Fibroblast of lung (primary cell): ENCODE measurements around the gene GTF2H1. TPM values are rescaled to one million over a fixed set of nuclear protein-coding genes. Genes with fewer than 3 reads are reported as not detected.
A peak's percentile ranks its signal among the peaks of the same experiment; 100 is the strongest.
"Not testable (repeated sequence)": the region's sequence is repeated elsewhere in the genome, so short reads cannot be mapped to it uniquely, and the experiment has no call there.

Experiments
- DNase-seq, 2 donors: peaks; one replicate each; pipeline versions ENCODE4 v3.0.0 to v3.0.0-alpha.2; 2010; ENCODE audit warnings: low read depth in 2 of 2
- H2AFZ ChIP-seq: 2 replicates; pipeline ENCODE4 v1.5.1; 2012; ENCODE audit warnings: low read length, control low read depth, inconsistent platforms
- H3K27ac ChIP-seq: 2 replicates; pipeline ENCODE4 v1.5.1; 2011; ENCODE audit warnings: low read length, control low read depth; ENCODE audit not compliant: insufficient read depth
- H3K27me3 ChIP-seq: 2 replicates; pipeline ENCODE4 v1.5.1; 2011; ENCODE audit warnings: mild to moderate bottlenecking, low read length; ENCODE audit not compliant: control insufficient read depth, insufficient read depth
- H3K36me3 ChIP-seq: 2 replicates; pipeline ENCODE4 v1.5.1; 2011; ENCODE audit warnings: low read length; ENCODE audit not compliant: control insufficient read depth, insufficient read depth
- H3K4me1 ChIP-seq: 2 replicates; pipeline ENCODE4 v1.5.1; 2011; ENCODE audit warnings: low read length; ENCODE audit not compliant: control insufficient read depth, insufficient read depth; ENCODE audit errors: extremely low read depth
- H3K4me2 ChIP-seq: 2 replicates; pipeline ENCODE4 v1.5.1; 2011; ENCODE audit warnings: low read length, control low read depth; ENCODE audit not compliant: insufficient read depth; ENCODE audit errors: extremely low read depth
- H3K4me3 ChIP-seq, 4 experiments: fragments of 200-600 bp in 1 of 4; sonication (generic) in 1 of 4; replicated peaks in 1 of 4; 2 replicates each; pipeline ENCODE4 v1.5.1; 2011 to 2016; ENCODE audit warnings: low read length in 4 of 4, low read depth in 3 of 4, mild to moderate bottlenecking in 3 of 4, control low read depth in 2 of 4, inconsistent platforms in 1 of 4, mixed read lengths in 1 of 4; ENCODE audit not compliant: insufficient read depth in 1 of 4; ENCODE audit errors: control extremely low read depth in 1 of 4
- H3K79me2 ChIP-seq: 2 replicates; pipeline ENCODE4 v1.5.1; 2012; ENCODE audit warnings: mild to moderate bottlenecking, low read length, inconsistent platforms; ENCODE audit not compliant: control insufficient read depth, insufficient read depth
- H3K9ac ChIP-seq: 2 replicates; pipeline ENCODE4 v1.5.1; 2011; ENCODE audit warnings: mild to moderate bottlenecking, low read length, control low read depth; ENCODE audit not compliant: insufficient read depth
- H3K9me3 ChIP-seq: 2 replicates; pipeline ENCODE4 v1.5.1; 2012; ENCODE audit warnings: low read depth, low read length; ENCODE audit not compliant: control insufficient read depth, insufficient read depth
- H4K20me1 ChIP-seq: 2 replicates; pipeline ENCODE4 v1.5.1; 2011; ENCODE audit warnings: low read length; ENCODE audit not compliant: control insufficient read depth, insufficient read depth; ENCODE audit errors: extremely low read depth
- EZH2 ChIP-seq: IDR thresholded peaks from 2 replicates; pipeline ENCODE4 v1.5.1; 2012; ENCODE audit warnings: low read length, control low read depth, mild to moderate bottlenecking; ENCODE audit errors: missing control alignments
- polyA plus RNA-seq, 2 donors: library from polyadenylated mRNA; depleted of rRNA in 1 of 2; stranded (reverse) in 1 of 2; unstranded in 1 of 2; fragments of >200 nt; gene quantifications; 2 replicates each; pipeline ENCODE4 v1.2.1, GENCODE V29; 2011 to 2012; ENCODE audit warnings: missing spikeins in 1 of 2
- total RNA-seq: library from RNA; depleted of rRNA; stranded (reverse); fragments of >200 nt; gene quantifications from 2 replicates; pipeline ENCODE4 v1.2.1, GENCODE V29; 2014
- TF ChIP-seq, protein P1 (sequence below), 2 donors: IDR thresholded peaks in 1 of 2; conservative IDR thresholded peaks in 1 of 2; 1 replicate in 1 of 2; 2 replicates in 1 of 2; pipeline ENCODE4 v1.5.1; 2011 to 2012; ENCODE audit warnings: low read length in 2 of 2, control low read depth in 1 of 2, inconsistent platforms in 1 of 2, low read depth in 1 of 2, mild to moderate bottlenecking in 1 of 2

Gene GTF2H1
- total and polyA plus RNA-seq, 2 donors (not counting 1 experiment from before 2014, with no cell fraction given) = 56.1 to 63.6 TPM

DNA sequence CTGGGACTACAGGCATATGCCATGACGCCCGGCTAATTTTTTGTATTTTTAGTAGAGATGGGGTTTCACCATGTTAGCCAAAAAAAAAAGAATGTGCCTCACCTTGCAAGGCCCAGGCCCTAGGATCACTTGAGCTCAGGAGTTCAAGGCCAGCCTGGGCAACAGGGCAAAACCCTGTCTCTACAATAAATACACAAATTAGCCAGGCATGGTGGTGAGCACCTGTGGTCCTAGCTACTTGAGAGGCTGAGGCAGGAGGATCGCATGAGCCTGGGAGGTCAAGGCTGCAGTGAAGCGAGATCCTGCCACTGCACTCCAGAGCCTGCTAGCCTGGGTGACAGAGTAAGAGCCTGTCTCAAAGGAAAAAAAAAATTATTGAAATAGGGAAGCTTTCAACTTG, 81.7 kb downstream of the GTF2H1 start:
- no peaks in the 10 kb centered on the region for H3K9me3 ChIP-seq
- H3K79me2 ChIP-seq = peaks cover 11% of the 10 kb centered on the region
- H3K4me3 ChIP-seq = no peak overlapping the region
- H4K20me1 ChIP-seq = peaks cover under 1% of the 10 kb centered on the region
- H3K4me2 ChIP-seq = no peak overlapping the region
- H3K36me3 ChIP-seq = peaks cover 15% of the 10 kb centered on the region
- no peaks in the 10 kb centered on the region for H3K4me1 ChIP-seq
- no peak overlapping the region for H3K27ac ChIP-seq
- H2AFZ ChIP-seq = no peak overlapping the region
- TF ChIP-seq EZH2 = no peak
- TF ChIP-seq, protein P1, sequence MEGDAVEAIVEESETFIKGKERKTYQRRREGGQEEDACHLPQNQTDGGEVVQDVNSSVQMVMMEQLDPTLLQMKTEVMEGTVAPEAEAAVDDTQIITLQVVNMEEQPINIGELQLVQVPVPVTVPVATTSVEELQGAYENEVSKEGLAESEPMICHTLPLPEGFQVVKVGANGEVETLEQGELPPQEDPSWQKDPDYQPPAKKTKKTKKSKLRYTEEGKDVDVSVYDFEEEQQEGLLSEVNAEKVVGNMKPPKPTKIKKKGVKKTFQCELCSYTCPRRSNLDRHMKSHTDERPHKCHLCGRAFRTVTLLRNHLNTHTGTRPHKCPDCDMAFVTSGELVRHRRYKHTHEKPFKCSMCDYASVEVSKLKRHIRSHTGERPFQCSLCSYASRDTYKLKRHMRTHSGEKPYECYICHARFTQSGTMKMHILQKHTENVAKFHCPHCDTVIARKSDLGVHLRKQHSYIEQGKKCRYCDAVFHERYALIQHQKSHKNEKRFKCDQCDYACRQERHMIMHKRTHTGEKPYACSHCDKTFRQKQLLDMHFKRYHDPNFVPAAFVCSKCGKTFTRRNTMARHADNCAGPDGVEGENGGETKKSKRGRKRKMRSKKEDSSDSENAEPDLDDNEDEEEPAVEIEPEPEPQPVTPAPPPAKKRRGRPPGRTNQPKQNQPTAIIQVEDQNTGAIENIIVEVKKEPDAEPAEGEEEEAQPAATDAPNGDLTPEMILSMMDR (conservative IDR thresholded peaks at IDR 0.05 in 1 of 2, IDR thresholded peaks at IDR 0.05 in 1 of 2; ENCODE audit: low read depth in 1 of 2, low read length in 2 of 2) = no peak
- no peak for DNase-seq
- no peak overlapping the region for H3K9ac ChIP-seq
- no peaks in the 10 kb centered on the region for H3K27me3 ChIP-seq

DNA sequence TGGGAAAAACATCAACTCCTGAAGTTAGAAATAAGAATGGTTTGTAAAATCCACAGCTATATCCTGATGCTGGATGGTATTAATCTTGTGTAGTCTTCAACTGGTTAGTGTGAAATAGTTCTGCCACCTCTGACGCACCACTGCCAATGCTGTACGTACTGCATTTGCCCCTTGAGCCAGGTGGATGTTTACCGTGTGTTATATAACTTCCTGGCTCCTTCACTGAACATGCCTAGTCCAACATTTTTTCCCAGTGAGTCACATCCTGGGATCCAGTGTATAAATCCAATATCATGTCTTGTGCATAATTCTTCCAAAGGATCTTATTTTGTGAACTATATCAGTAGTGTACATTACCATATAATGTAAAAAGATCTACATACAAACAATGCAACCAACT, 85.0 kb downstream of the GTF2H1 start:
- H3K79me2 ChIP-seq, H2AFZ ChIP-seq, H3K9ac ChIP-seq, H3K9me3 ChIP-seq, H3K27ac ChIP-seq, H3K4me2 ChIP-seq, H4K20me1 ChIP-seq, H3K27me3 ChIP-seq, H3K4me3 ChIP-seq, H3K4me1 ChIP-seq: not testable (repeated sequence)
- peaks cover 11% of the 10 kb centered on the region for H3K36me3 ChIP-seq
- peak in 1 of 2 donors; percentile 53 for DNase-seq

DNA sequence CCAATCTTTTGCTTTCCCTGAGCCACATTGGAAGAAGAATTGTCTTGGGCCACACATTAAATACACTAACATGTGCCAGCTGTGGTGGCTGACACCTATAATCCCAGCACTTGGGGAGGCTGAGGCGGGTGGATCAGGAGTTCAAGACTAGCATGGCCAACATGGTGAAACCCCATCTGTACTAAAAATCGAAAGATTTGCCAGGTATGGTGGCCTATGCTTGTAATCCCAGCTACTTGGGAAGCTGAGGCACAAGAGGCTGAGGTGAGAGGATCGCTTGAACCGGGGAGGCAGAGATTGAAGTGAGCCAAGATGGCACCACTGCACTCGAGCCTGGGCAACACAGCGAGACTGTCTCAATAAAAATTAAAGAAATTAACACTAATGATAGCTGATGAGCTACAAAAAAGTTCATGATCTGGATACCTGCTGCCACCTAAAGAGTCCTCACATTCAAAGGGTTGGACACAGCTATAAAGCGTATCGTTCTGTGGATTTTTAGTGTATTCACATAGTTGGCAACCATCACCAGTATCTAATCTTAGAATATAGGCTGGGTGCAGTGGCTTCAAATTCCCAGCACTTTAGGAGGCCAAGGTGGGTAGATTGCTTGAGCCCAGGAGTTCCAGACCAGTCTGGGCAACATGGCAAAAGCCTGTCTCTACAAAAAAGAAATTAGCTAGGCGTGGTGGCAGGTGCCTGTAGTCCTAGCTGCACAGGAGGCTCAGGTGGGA, 86.4 kb downstream of the GTF2H1 start:
- Histone ChIP-seq H3K4me3 (no peak overlapping the region), H3K27me3 (no peaks in the 10 kb centered on the region)

More for the DNA sequence above, 86.4 kb downstream of the GTF2H1 start:
- TF ChIP-seq, protein P1 (conservative IDR thresholded peaks at IDR 0.05 in 1 of 2, IDR thresholded peaks at IDR 0.05 in 1 of 2; ENCODE audit: low read depth in 1 of 2, low read length in 2 of 2) = no peak
- TF ChIP-seq EZH2 = no peak
- Histone ChIP-seq H3K4me1 (no peaks in the 10 kb centered on the region), H2AFZ (no peak overlapping the region), H3K36me3 (peaks cover 7% of the 10 kb centered on the region), H3K79me2 (no peaks in the 10 kb centered on the region), H4K20me1 (no peaks in the 10 kb centered on the region), H3K9me3 (no peaks in the 10 kb centered on the region), H3K4me2 (no peak overlapping the region), H3K27ac (no peak overlapping the region), H3K9ac (no peak overlapping the region)
- DNase-seq = no peak
